ENCODE results near the gene DRC7. TPM values are rescaled to one million over a fixed set of nuclear protein-coding genes. Genes with fewer than 3 reads are reported as not detected.
"Not testable (repeated sequence)": the region's sequence is repeated elsewhere in the genome, so short reads cannot be mapped to it uniquely, and the experiment has no call there.

Gene DRC7
- total RNA-seq, 1 donor from 2014 or later, result not detected

DNA sequence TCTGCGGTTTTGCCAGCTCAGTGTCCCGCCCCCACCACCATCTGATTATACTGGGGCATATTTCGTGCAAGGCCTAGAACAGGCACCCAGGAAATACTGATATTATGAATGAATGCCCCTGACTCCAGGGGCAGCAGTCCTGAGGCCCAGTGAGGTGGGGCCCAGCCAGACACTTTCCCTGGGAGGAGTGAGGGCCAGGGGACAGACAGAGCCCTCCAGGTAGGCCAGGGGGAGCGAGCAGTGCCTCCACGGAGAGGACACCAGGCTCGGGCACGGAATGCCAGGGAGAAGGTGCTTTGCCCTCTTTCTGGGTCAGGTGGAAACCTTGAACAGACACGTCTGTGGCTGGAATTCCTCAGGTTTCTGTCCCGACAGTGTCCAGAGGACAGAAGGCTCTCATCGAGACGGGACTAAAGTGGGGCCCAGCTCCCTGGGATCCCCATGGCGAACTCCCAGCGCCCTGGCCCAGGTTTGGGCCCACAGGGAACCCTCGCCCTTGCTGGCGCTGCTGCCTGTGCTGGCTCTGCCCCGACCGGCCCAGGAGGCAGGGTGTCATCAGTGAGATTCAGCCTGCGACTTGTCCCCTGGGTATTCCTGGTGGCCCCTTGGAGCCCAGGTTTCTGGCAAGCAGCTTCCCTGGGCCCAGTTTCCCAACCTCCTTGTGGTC is 45.3 kb downstream of the DRC7 start:
- intact Hi-C loops (cut with DNase I), result no loop called here
- ATAC-seq (ENCODE audit: poor library complexity) (no peak), DNase-seq (no peak)

DNA sequence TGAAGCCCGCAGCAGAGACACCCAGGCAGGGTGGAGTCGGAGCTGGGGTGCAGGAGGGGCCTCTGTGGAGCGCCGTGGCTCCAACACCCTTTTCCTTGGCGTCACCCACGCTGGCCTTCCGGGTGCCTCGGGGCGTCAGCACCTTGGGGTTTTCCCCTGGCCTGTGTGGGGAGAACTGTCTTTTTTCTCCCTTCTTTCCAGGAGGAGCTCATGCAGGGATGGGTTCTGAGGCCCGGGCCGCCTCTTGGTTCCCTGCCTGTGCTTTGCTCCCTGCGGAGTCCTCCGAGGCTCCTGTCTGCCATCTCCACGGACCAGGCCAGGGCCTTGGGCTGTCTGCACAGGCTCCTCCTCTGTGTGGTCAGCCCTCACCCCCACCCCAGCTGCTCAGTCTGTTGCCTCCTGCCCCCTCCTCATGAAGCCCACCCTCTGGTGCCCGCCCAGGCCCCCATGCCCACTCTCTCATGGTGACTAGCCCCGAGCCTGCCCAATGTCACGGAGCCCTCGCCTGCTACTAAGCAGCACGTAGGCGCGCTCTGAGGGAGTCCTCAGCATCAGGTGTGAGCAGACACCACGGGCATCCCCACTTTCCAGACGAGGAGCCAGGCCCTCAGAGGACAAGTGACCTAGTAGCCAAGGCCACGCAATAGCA is 45.9 kb downstream of the DRC7 start:
- DNase-seq (no peak), ATAC-seq (ENCODE audit: poor library complexity) (no peak)
- intact Hi-C loops (cut with DNase I), result no loop called here

DNA sequence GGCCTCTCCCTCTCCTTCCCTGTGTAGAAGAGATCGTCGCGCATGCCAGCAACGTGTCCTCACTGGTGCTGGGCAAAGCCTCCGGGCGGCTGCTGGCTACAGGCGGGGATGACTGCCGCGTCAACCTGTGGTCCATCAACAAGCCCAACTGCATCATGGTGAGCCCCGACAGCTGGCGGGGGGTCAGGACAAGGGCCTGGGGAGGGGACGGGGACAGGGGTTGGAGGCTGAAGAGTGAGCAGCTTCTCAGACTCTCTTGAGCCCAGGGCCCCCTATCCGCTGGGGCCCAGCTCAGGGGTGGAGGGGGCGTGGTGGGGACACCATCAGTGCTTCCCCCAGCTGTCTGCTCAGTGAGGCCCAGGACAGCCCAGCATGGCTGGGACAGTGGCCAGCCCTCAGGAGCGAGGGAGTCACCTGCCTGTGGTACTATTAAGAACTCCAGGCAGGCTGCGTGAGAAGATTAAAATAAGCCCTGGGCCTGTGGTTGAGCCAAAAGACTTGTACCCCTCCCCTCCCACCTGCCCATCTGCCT is 47.1 kb downstream of the DRC7 start:
- ATAC-seq (ENCODE audit: poor library complexity), result peak; percentile 69
- DNase-seq, result peak; percentile 42
- intact Hi-C loops (cut with DNase I), result no loop called here

DNA sequence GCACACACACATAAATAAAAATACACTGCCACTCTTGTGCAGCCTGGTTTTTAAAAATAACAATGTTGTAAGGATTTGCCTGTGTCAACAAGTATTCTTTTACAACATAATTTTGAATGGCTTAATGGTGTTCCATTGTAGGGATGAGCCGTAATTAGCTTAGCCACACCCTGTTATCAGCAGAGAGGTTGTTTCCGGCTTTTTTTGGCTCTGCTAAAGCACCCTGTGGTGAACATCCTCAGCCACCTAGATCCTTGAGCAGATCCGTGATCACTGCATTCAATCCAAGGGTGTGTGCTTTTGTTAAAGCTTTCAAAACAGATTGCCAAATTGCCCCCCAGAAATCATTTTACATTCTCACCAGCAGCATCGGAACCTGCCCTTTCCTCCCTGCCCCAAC is 47.9 kb downstream of the DRC7 start:
- DNase-seq, result no peak
- intact Hi-C loops (cut with DNase I), result no loop called here
- ATAC-seq (ENCODE audit: poor library complexity), result no peak

- intact Hi-C loops (cut with DNase I), result no loop called here
- ATAC-seq (ENCODE audit: poor library complexity), result no peak
- DNase-seq, result peak; percentile 19
These were observed 48.9 kb downstream of the DRC7 start for GRCh38 chr16:57743458-57743857.

DNA sequence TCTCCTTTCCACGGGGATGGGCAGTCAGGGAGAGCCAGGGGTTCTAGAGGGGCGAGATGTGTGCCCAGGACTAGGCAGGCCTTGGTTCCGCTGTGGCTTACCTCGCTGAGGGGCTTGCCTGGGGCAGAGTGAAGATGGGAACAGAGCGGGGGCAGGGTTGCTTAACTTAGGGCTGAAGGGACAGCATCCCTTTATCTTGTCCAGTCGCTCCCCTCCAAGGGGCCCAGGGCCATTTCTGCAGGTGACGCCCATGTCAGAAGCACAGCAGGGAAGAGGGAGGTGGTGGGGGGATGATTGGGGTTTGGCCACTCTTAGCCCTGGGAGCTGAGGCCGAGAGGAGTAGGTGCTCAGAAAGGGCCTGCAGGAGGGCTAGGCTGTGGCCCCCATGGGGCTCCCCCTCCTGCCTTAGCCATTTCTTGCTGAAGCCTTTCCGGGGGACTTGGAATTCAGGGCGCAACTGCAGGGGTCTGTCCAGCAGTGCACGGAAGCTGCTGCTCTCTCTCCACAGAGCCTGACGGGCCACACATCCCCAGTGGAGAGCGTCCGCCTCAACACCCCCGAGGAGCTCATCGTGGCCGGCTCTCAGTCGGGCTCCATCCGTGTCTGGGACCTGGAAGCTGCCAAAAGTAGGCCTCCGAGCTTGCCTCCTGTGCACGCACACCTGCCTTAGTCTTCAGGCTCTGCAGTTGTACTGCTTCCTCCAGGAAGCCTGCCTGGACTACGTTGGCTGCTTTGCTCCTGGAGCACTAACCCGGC is 49.5 kb downstream of the DRC7 start:
- ATAC-seq (ENCODE audit: poor library complexity), result no peak
- DNase-seq, result peak; percentile 29
- intact Hi-C loops (cut with DNase I), result no loop called here

DNA sequence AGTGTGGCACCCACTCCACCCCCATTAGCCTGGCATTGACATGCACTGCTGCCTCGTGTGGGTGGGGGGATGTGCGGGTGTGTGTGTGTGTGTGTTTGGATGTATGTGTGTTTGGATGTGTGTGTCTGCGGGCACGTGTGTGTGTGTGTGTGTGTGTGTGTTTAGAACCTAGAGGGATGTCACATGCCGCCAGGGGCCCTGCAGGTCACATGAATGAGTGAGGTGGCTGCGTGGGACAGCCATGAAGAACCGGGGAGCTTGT is 50.0 kb downstream of the DRC7 start:
- intact Hi-C loops (cut with DNase I), result no loop called here
- ATAC-seq (ENCODE audit: poor library complexity), result no peak
- DNase-seq, result peak; percentile 18

DNA sequence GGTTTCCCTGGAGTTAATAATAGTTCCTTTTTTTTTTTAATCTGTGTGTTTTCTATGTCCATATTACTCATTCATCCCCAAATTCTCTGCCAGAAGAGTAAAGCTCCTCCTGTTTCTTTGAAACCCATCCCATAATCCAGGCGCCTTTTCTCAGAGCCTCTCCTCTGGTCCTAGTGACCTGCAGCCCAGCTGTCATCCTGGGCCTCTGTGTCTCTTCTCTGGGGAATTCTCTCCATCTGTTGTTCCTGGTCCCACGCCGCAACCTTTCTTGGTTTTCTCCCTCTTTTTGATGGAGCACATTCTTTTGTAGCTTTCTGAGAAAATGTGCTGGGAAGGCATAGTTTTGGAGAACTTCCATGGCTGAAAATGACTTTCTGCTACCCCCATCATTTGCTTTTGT is 51.2 kb downstream of the DRC7 start:
- no peak for ATAC-seq (ENCODE audit: poor library complexity)
- DNase-seq, result peak; percentile 4
- intact Hi-C loops (cut with DNase I), result no loop called here

- ATAC-seq (ENCODE audit: poor library complexity); intact Hi-C loops (cut with DNase I): not testable (repeated sequence)
- peak; percentile 8 for DNase-seq
These were observed 51.7 kb downstream of the DRC7 start for GRCh38 chr16:57746316-57746715.

- intact Hi-C loops (cut with DNase I), result no loop called here
- peak; percentile 10 for DNase-seq
- ATAC-seq (ENCODE audit: poor library complexity), result no peak
These were observed 52.5 kb downstream of the DRC7 start for GRCh38 chr16:57747091-57747490.

DNA sequence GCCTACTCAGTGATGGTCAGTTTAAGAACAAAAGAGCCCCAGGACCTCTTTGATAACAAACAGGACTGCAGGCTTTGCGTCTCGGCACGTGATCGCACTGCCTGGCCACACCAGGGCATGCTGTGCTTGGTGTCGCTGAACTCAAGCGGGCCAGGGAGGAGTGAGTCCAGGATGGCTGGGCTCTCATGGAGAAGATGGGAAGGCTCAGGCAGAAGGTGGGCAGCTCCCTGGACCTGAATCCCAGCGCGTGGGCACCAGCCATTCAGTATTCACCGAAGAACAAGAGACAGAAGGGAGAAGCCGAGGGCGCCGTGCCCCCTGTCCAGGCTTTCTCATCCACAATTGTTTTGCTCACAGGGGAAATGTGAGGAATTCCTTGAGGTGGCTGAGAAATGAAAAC is 52.9 kb downstream of the DRC7 start:
- DNase-seq, result peak; percentile 20

DNA sequence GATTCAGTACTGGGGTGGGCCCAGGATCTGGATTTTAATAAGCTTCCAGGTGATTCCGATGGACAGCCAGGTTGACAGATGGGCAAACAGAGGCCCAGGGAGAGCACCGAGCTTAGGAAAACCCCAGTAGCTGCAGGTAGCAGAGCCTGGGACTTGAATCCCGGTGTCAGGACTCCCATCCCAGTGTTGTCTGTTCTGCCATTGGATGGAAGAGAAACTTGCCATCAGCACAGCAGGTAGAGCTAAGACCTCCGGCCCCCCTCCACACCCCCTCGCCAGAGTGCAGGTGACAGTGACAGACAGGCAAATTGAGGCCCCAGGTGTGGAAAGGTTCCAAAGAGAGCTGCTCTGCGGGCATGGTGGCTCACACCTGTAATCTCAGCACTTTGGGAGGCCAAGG is 53.4 kb downstream of the DRC7 start:
- no peak for DNase-seq
- ATAC-seq (ENCODE audit: poor library complexity), result no peak
- intact Hi-C loops (cut with DNase I), result no loop called here

More for the DNA sequence above, 52.9 kb downstream of the DRC7 start:
- intact Hi-C loops (cut with DNase I), result no loop called here
- no peak for ATAC-seq (ENCODE audit: poor library complexity)

DNA sequence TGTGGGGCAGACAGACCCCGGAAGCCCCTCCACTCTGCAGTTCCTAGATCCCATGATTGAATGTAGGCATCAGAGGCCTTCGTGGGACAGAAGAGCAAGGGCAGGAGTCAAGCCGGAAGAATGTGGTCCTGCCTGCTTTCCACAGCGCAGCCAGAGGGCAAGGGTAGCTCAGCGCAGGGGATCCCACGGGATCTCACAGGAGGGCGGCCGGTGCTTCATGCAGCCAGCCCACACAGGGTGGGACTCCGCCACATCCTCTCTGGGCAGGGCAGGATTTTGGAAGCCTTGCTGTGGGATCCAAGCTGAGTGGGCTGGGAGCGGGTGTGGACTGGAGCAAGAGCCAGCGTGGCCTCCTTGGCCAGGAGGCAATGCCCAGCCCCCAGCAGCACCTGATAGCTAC is 54.0 kb downstream of the DRC7 start:
- DNase-seq (peak; percentile 26), ATAC-seq (ENCODE audit: poor library complexity) (no peak)

DNA sequence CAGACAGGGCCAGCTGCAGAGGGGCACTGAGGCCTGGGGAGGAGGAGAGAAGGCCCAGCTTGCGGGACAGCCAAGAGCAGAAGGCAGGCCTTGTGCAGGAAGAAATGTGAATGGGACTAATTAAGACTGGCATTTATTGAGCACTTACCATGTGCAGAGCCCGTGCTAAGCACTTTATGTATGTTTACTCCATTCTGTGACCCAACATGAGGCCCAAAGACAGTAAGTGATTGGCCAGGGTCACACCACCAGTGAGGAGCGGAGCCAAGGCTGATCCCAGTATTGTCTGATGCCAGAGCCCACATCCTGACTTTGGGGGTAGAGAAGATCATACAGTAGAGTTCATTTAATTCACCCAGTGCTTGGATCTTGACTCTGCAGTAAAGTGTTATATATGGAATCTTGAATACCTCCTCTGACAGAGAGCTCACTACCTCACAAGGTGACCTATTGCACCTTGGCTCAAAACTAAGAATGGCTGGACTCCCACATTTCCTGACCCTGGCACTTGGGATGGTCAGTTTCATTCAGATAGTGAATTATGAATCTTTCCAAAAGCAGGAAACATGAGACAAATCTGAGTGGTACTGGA is 54.6 kb downstream of the DRC7 start:
- no peak for DNase-seq
- intact Hi-C loops (cut with DNase I), result no loop called here
- ATAC-seq (ENCODE audit: poor library complexity), result no peak

More for the DNA sequence above, 54.0 kb downstream of the DRC7 start:
- intact Hi-C loops (cut with DNase I), result no loop called here

- no peak for ATAC-seq (ENCODE audit: poor library complexity)
- peak; percentile 7 for DNase-seq
- intact Hi-C loops (cut with DNase I), result loop anchor here (10.0 kb wide), 1 partner anchor 255 kb away; the partner anchor contains the start of genes USB1 and ZNF319
These were observed 55.3 kb downstream of the DRC7 start for GRCh38 chr16:57749856-57750452.

DNA sequence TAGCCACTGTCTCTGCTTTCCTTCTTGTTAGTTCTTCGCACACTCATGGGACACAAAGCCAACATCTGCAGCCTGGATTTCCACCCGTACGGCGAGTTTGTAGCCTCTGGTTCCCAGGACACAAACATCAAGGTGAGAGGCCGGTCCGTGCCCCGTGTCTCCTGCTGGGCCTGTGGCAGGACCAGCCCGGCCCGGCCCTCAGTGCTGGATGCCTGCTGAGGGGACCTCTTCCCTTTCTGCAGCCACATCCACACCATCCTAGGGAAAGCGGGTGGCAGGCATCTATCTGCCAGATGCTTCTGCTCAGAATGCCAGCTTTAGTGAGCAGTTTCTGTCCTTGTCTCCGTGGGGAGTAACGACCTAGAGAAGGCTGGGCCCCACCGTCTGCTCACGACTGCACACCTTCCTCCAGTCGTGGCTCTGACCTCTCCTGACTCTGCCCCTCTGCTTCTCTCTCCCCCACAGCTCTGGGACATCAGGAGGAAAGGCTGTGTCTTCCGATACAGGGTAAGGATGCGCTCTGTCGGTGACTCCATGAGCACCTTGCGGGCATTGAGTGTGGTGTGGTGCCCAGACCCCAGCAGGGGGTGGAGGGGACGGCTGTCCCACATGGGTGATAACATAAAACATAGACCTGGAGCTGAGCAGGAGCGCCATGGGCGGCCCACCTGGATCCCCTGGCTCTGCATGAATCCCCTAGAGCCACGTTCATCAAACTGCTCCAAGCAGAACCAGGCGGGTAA is 56.4 kb downstream of the DRC7 start:
- DNase-seq, result peak; percentile 32
- intact Hi-C loops (cut with DNase I), result loop anchor here (10.0 kb wide), 1 partner anchor 254 kb away; the partner anchor contains the start of genes USB1 and ZNF319
- ATAC-seq (ENCODE audit: poor library complexity), result no peak

- intact Hi-C loops (cut with DNase I), result loop anchor here (10.0 kb wide), 1 partner anchor 253 kb away; the partner anchor contains the start of genes USB1 and ZNF319
- DNase-seq (peak; percentile 26), ATAC-seq (ENCODE audit: poor library complexity) (no peak)
These were observed 57.1 kb downstream of the DRC7 start for GRCh38 chr16:57751539-57752202.

DNA sequence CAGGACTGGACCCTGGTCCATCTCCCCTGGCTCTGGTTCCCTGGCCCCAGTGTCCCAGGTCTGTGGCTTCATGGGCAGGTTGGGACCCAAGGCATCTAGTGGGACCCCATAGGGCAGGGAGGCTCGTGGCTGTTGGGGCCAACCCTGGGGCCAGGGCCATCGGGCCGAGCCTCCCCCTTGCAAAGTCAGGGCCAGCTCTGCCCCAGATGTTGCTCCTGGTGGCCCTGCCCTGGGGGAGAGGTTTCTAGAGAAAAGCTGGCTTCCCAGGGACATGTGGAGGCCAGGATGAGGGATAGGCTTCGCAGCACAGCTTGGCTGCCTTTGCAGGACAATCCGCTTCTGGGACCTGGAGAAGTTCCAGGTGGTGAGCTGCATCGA is 57.6 kb downstream of the DRC7 start:
- intact Hi-C loops (cut with DNase I), result loop anchor here (10.0 kb wide), 1 partner anchor 253 kb away; the partner anchor contains the start of genes USB1 and ZNF319
- ATAC-seq (ENCODE audit: poor library complexity) (no peak), DNase-seq (no peak)

Data from Right ventricle myocardium superior (tissue), 1 donor.